Smooth muscle cell (in vitro differentiated cells): ENCODE data around the gene POLR3F. TPM values are rescaled to one million over a fixed set of nuclear protein-coding genes. Genes with fewer than 3 reads are reported as not detected.
"Not testable (repeated sequence)": the region's sequence is repeated elsewhere in the genome, so short reads cannot be mapped to it uniquely, and the experiment has no call there.

ENCODE experiments used
- DNase-seq: peaks from one replicate; lab custom pipeline; 2025; ENCODE audit not compliant: unreplicated experiment; lab: John Stamatoyannopoulos, UW
- H2AFZ ChIP-seq: fragments of 200-600 bp; sonication (generic); 2 replicates; pipeline ENCODE4 v1.6.0; 2016; ENCODE audit warnings: antibody characterized with exemption, low read depth, mild to moderate bottlenecking
- H3F3A ChIP-seq: fragments of 200-600 bp; sonication (generic); 2 replicates; pipeline ENCODE4 v1.6.0; 2017; ENCODE audit warnings: antibody characterized with exemption, low read depth
- H3K27ac ChIP-seq: fragments of 200-600 bp; sonication (generic); 2 replicates; pipeline ENCODE4 v1.5.1; 2016; ENCODE audit warnings: low read depth, mild to moderate bottlenecking
- H3K27me3 ChIP-seq: fragments of 200-600 bp; sonication (generic); 2 replicates; pipeline ENCODE4 v1.6.1; 2016; ENCODE audit warnings: low read depth, mild to moderate bottlenecking
- H3K36me3 ChIP-seq: fragments of 200-600 bp; sonication (generic); 2 replicates; pipeline ENCODE4 v1.5.1; 2016; ENCODE audit warnings: low read depth
- H3K4me1 ChIP-seq: fragments of 200-600 bp; sonication (generic); 2 replicates; pipeline ENCODE4 v1.5.1; 2016; ENCODE audit warnings: low read depth
- H3K4me2 ChIP-seq: fragments of 200-600 bp; sonication (generic); 2 replicates; pipeline ENCODE4 v1.6.0; 2016; ENCODE audit warnings: mild to moderate bottlenecking
- H3K4me3 ChIP-seq: fragments of 200-600 bp; sonication (generic); 2 replicates; pipeline ENCODE4 v1.5.1; 2016; ENCODE audit warnings: mild to moderate bottlenecking
- H3K79me2 ChIP-seq: fragments of 200-600 bp; sonication (generic); 2 replicates; pipeline ENCODE4 v1.6.0; 2016; ENCODE audit warnings: low read depth, mild to moderate bottlenecking
- H3K9ac ChIP-seq: fragments of 200-600 bp; sonication (generic); 2 replicates; pipeline ENCODE4 v1.6.0; 2016; ENCODE audit warnings: low read depth
- H3K9me3 ChIP-seq: fragments of 200-600 bp; sonication (generic); replicated peaks from 2 replicates; pipeline ENCODE4 v1.5.1; 2016; ENCODE audit warnings: low read depth
- H4K20me1 ChIP-seq: fragments of 200-600 bp; sonication (generic); 2 replicates; pipeline ENCODE4 v1.6.0; 2016; ENCODE audit warnings: low read depth
- whole genome bisulfite sequencing: methylation state at CpG from one replicate; pipeline ENCODE4 v1.1.7; 2016; ENCODE audit warnings: low lambda C conversion rate; 5-methylcytosine and 5-hydroxymethylcytosine counted together
- polyA plus RNA-seq: library from polyadenylated mRNA; unstranded; fragments of >200 nt; fragmentation: Nextera tagmentation; extraction: Ambion mirVana; gene quantifications from 2 replicates; pipeline ENCODE4 v1.2.1, GENCODE V29; 2016
- total RNA-seq: library from RNA; depleted of rRNA; stranded (reverse); fragments of >200 nt; gene quantifications from 2 replicates; pipeline ENCODE4 v1.2.3, GENCODE V29; 2014
- TF ChIP-seq, protein P1 (sequence below): fragments of 200-600 bp; sonication (generic); IDR thresholded peaks from 2 replicates; pipeline ENCODE4 v1.5.1; 2017; ENCODE audit warnings: borderline replicate concordance, mild to moderate bottlenecking, antibody characterized with exemption; ENCODE audit not compliant: insufficient read depth, poor library complexity, severe bottlenecking

The POLR3F gene
- total and polyA plus RNA-seq, 2 experiments from 2014 or later: 8.1 to 74.9 TPM

DNA sequence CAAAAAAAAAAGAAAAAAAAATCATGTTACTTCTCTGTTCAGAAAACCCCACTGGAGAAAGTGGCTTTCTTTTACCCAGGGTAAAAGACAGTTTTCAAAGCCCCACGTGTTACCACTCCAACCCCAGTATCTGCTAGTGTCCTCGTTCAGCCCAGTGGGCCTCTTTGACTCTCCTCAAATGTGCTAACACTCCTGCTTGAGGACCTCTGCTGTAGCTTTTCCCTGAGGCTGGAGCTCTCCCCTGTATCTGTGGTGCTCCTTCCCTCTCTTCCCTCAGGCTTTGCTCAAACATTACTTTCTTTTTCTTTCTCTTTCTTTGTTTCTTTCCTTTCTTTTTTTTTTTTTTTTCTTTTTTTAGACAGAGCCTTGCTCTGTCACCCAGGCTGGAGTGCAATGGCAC is 55.9 kb downstream of the POLR3F start:
- Histone ChIP-seq H3K79me2 (no peaks in the 10 kb centered on the region), H3K9me3 (no peaks in the 10 kb centered on the region), H3K27ac (no peak overlapping the region), H3K9ac (no peak overlapping the region), H3F3A (no peaks in the 10 kb centered on the region), H4K20me1 (peaks cover 4% of the 10 kb centered on the region), H2AFZ (no peak overlapping the region), H3K4me3 (no peak overlapping the region), H3K27me3 (no peaks in the 10 kb centered on the region), H3K36me3 (peaks cover 14% of the 10 kb centered on the region), H3K4me2 (no peak overlapping the region), H3K4me1 (no peaks in the 10 kb centered on the region)
- 96% methylated on average over 2 of the region's 2 CpGs for WGBS
- TF ChIP-seq, protein P1, sequence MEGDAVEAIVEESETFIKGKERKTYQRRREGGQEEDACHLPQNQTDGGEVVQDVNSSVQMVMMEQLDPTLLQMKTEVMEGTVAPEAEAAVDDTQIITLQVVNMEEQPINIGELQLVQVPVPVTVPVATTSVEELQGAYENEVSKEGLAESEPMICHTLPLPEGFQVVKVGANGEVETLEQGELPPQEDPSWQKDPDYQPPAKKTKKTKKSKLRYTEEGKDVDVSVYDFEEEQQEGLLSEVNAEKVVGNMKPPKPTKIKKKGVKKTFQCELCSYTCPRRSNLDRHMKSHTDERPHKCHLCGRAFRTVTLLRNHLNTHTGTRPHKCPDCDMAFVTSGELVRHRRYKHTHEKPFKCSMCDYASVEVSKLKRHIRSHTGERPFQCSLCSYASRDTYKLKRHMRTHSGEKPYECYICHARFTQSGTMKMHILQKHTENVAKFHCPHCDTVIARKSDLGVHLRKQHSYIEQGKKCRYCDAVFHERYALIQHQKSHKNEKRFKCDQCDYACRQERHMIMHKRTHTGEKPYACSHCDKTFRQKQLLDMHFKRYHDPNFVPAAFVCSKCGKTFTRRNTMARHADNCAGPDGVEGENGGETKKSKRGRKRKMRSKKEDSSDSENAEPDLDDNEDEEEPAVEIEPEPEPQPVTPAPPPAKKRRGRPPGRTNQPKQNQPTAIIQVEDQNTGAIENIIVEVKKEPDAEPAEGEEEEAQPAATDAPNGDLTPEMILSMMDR: no peak
- no peak for DNase-seq

DNA sequence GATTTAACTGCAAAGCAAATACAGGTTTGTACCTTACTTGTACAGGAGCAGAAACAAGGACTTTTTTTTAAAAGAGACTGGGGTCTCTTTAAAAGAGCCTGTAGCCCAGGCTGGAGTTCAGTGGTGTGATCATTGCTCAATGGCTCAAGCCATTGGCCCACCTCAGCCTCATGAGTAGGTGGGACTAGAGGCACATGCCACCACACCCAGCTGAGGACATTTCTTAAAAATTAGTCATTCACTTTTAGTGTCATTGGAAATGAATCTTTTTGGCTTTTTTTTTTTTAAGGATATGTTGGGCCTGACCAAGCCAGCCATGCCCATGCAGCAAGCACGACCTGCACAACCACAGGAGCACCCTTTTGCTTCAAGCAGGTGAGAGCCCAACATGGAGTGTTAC is 57.5 kb downstream of the POLR3F start:
- DNase-seq: no peak

DNA sequence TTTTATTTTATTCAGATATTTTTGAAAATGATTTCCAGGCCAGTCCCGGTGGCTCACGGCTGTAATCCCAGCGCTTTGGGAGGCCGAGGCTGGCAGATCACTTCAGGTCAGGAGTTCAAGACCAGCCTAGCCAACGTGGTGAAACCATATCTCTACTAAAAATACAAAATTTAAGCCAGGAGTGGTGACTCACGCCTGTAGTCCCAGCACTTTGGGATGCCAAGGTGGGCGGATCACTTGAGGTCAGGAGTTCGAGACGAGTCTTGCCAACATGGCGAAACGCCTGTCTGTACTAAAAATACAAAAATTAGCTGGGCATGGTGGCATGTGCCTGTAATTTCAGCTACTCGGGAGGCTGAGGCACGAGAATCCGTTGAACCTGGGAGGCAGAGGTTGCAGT is 59.6 kb downstream of the POLR3F start:
- 82% methylated on average over 14 of the region's 14 CpGs for WGBS
- H3K4me1 ChIP-seq, H3K4me3 ChIP-seq, H4K20me1 ChIP-seq, DNase-seq, H3K27ac ChIP-seq, H3F3A ChIP-seq, H3K9me3 ChIP-seq, H3K27me3 ChIP-seq, H3K9ac ChIP-seq, H3K4me2 ChIP-seq, H3K79me2 ChIP-seq, H2AFZ ChIP-seq: not testable (repeated sequence)
- peaks cover 17% of the 10 kb centered on the region for H3K36me3 ChIP-seq

More for the DNA sequence above, 57.5 kb downstream of the POLR3F start:
- no peaks in the 10 kb centered on the region for H4K20me1 ChIP-seq
- H2AFZ ChIP-seq: no peak overlapping the region
- H3K9ac ChIP-seq: no peak overlapping the region
- TF ChIP-seq, protein P1: no peak
- H3K9me3 ChIP-seq: no peaks in the 10 kb centered on the region
- peaks cover 14% of the 10 kb centered on the region for H3K36me3 ChIP-seq
- no peaks in the 10 kb centered on the region for H3K27me3 ChIP-seq
- no peaks in the 10 kb centered on the region for H3F3A ChIP-seq
- H3K79me2 ChIP-seq: no peaks in the 10 kb centered on the region
- H3K4me1 ChIP-seq: no peaks in the 10 kb centered on the region
- WGBS: 92% methylated on average over 1 of the region's 1 CpG
- no peak overlapping the region for H3K4me3 ChIP-seq
- no peak overlapping the region for H3K4me2 ChIP-seq
- peak overlapping the region; percentile 18 for H3K27ac ChIP-seq

DNA sequence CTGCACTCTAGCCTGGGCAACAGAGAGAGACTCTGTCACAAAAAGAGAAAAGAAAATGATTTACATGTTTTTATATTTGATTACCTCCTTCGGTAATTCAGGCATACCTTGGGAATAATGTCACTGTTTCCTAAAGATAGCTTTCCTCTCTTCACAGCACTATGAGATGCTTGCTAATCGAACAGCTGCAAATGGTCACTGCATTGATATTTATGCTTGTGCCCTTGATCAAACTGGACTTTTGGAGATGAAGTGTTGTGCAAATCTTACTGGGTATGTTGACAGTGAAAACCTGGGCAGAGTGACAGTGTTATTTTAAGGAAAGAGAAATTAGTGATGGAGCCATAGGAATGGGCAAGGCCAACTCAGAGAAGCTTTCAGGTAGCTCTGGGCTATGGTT is 60.1 kb downstream of the POLR3F start:
- Histone ChIP-seq H3K4me3 (no peak overlapping the region), H4K20me1 (no peaks in the 10 kb centered on the region), H2AFZ (no peak overlapping the region), H3K9ac (no peak overlapping the region), H3F3A (no peaks in the 10 kb centered on the region), H3K79me2 (no peaks in the 10 kb centered on the region), H3K9me3 (no peaks in the 10 kb centered on the region), H3K27me3 (no peaks in the 10 kb centered on the region), H3K4me1 (no peaks in the 10 kb centered on the region), H3K36me3 (peaks cover 23% of the 10 kb centered on the region), H3K4me2 (no peak overlapping the region), H3K27ac (no peak overlapping the region)
- DNase-seq: no peak
- 99% methylated on average over 2 of the region's 2 CpGs for WGBS
- TF ChIP-seq, protein P1: no peak
